Posterior vena cava (tissue), 2 donors: ENCODE data around the gene BRMS1L. TPM values are rescaled to one million over a fixed set of nuclear protein-coding genes. Genes with fewer than 3 reads are reported as not detected.
"Not testable (repeated sequence)": the region's sequence is repeated elsewhere in the genome, so short reads cannot be mapped to it uniquely, and the experiment has no call there.

Experiments
- DNase-seq: peaks from one replicate; pipeline ENCODE4 v3.0.0-alpha.2; 2020; ENCODE audit warnings: low spot score
- intact Hi-C, 2 donors: fragments of 100-400 bp; cut with DNase I; formaldehyde crosslinking; loops; one replicate each; pipeline versions ENCODE4 v1.14.1 to v1.14.2; 2022 to 2023
- total RNA-seq, 2 donors: library from RNA; stranded (reverse); fragmentation: NEBNext Ultra II Directional; extraction: Animal tissue kit (Norgen Biotek cat#: 25700); gene quantifications; one replicate each; pipeline ENCODE4 v1.2.1, GENCODE V29; 2021
- donor health status: DM: yes; HTN: yes; CAD: no.
- donor health status: DM: yes; HTN: yes; CAD: no.

The BRMS1L gene
- total RNA-seq, 2 donors from 2014 or later: 12.4 to 17.5 TPM

GRCh38 chr14:35818346-35819115 lies 7.6 kb upstream of the BRMS1L start:
- intact Hi-C loops: no loop called here
- no peak for DNase-seq

- intact Hi-C loops: no loop called here
- no peak for DNase-seq
These were observed 6.3 kb upstream of the BRMS1L start for GRCh38 chr14:35819591-35820540.

GRCh38 chr14:35821564-35822411 lies 4.3 kb upstream of the BRMS1L start:
- intact Hi-C loops: no loop called here
- DNase-seq: no peak

GRCh38 chr14:35822501-35822900 lies 3.6 kb upstream of the BRMS1L start:
- no peak for DNase-seq
- intact Hi-C loops: no loop called here

- DNase-seq, intact Hi-C loops: not testable (repeated sequence)
These were observed 1.5 kb upstream of the BRMS1L start for GRCh38 chr14:35824446-35825165.

- DNase-seq: no peak
- intact Hi-C loops: no loop called here
These were observed 245 bp upstream of the BRMS1L start for GRCh38 chr14:35825968-35826217.

- intact Hi-C loops: no loop called here
- peak; percentile 72 for DNase-seq
These were observed 846 bp downstream of the BRMS1L start for GRCh38 chr14:35826952-35827416.

GRCh38 chr14:35827678-35828472 lies 1.7 kb downstream of the BRMS1L start:
- intact Hi-C loops: no loop called here
- no peak for DNase-seq

- intact Hi-C loops: no loop called here
- DNase-seq: no peak
These were observed 3.3 kb downstream of the BRMS1L start for GRCh38 chr14:35829449-35829848.

GRCh38 chr14:35835208-35835982 lies 9.3 kb downstream of the BRMS1L start:
- no peak for DNase-seq
- intact Hi-C loops: no loop called here

GRCh38 chr14:35841704-35842103 lies 15.6 kb downstream of the BRMS1L start:
- intact Hi-C loops: not testable (repeated sequence)

GRCh38 chr14:35842245-35842644 lies 16.1 kb downstream of the BRMS1L start:
- intact Hi-C loops, DNase-seq: not testable (repeated sequence)

More at GRCh38 chr14:35841704-35842103, 15.6 kb downstream of the BRMS1L start:
- DNase-seq: not testable (repeated sequence)

GRCh38 chr14:35844494-35844893 lies 18.4 kb downstream of the BRMS1L start:
- intact Hi-C loops: no loop called here
- DNase-seq: no peak

GRCh38 chr14:35847636-35848035 lies 21.5 kb downstream of the BRMS1L start:
- intact Hi-C loops: no loop called here
- DNase-seq: no peak

GRCh38 chr14:35849122-35849521 lies 23.0 kb downstream of the BRMS1L start:
- intact Hi-C loops: no loop called here
- no peak for DNase-seq

- no peak for DNase-seq
- intact Hi-C loops: no loop called here
These were observed 25.7 kb downstream of the BRMS1L start for GRCh38 chr14:35851823-35852222.

- DNase-seq: no peak
- intact Hi-C loops: no loop called here
These were observed 27.1 kb downstream of the BRMS1L start for GRCh38 chr14:35853225-35853624.
